Liver (tissue), 9 donors: Measurements from ENCODE around the gene ABTB2. TPM values are rescaled to one million over a fixed set of nuclear protein-coding genes. Genes with fewer than 3 reads are reported as not detected.

Source experiments
- DNase-seq: peaks from one replicate; pipeline ENCODE4 v3.0.0-alpha.2; 2017; ENCODE audit warnings: low spot score
- H3K27ac ChIP-seq, 2 donors: one replicate each; pipeline ENCODE4 v1.7.0; 2013; ENCODE audit warnings: inconsistent platforms in 2 of 2, low read length in 2 of 2, control low read depth in 1 of 2, low read depth in 1 of 2, mild to moderate bottlenecking in 1 of 2
- H3K27me3 ChIP-seq, 4 donors: one replicate each; pipeline versions ENCODE4 v1.6.1 to v1.7.0; 2013; ENCODE audit warnings: low read length in 3 of 4, inconsistent platforms in 1 of 4, mild to moderate bottlenecking in 1 of 4, moderate library complexity in 1 of 4; ENCODE audit not compliant: control insufficient read depth in 4 of 4, insufficient read depth in 4 of 4
- H3K36me3 ChIP-seq, 4 donors: one replicate each; pipeline versions ENCODE4 v1.6.1 to v1.7.0; 2013; ENCODE audit warnings: low read length in 3 of 4, mild to moderate bottlenecking in 3 of 4, low read depth in 1 of 4, moderate library complexity in 1 of 4; ENCODE audit not compliant: control insufficient read depth in 4 of 4, insufficient read depth in 3 of 4
- H3K4me1 ChIP-seq, 4 donors: one replicate each; pipeline versions ENCODE4 v1.6.1 to v1.7.0; 2013; ENCODE audit warnings: low read length in 3 of 4, mild to moderate bottlenecking in 3 of 4, moderate library complexity in 1 of 4; ENCODE audit not compliant: control insufficient read depth in 4 of 4, insufficient read depth in 4 of 4
- H3K4me3 ChIP-seq, 3 donors: one replicate each; pipeline versions ENCODE4 v1.6.1 to v1.7.0; 2013; ENCODE audit warnings: low read length in 3 of 3, control low read depth in 1 of 3, low read depth in 1 of 3, mild to moderate bottlenecking in 1 of 3
- H3K9ac ChIP-seq, 2 donors: one replicate each; pipeline ENCODE4 v1.7.0; 2013; ENCODE audit warnings: low read length in 2 of 2, mild to moderate bottlenecking in 2 of 2, moderate library complexity in 2 of 2, control low read depth in 1 of 2, low read depth in 1 of 2
- H3K9me3 ChIP-seq, 4 donors: one replicate each; pipeline versions ENCODE4 v1.6.1 to v1.7.0; 2013; ENCODE audit warnings: low read length in 3 of 4; ENCODE audit not compliant: control insufficient read depth in 4 of 4
- ATF3 ChIP-seq: IDR thresholded peaks from 2 replicates; pipeline ENCODE4 v1.6.1; 2016; ENCODE audit warnings: antibody characterized with exemption
- CTCF ChIP-seq: fragments of 150-350 bp; IDR thresholded peaks from 2 replicates; pipeline ENCODE4 v1.5.1; 2017; ENCODE audit warnings: improper control_type of control experiment, low read depth, low read length; ENCODE audit not compliant: missing input control
- EGR1 ChIP-seq, 2 donors: IDR thresholded peaks; 2 replicates each; pipeline ENCODE4 v1.6.1; 2016 to 2018; ENCODE audit warnings: antibody characterized with exemption in 2 of 2, low read depth in 2 of 2
- FOXA1 ChIP-seq: IDR thresholded peaks from 2 replicates; pipeline ENCODE4 v1.6.1; 2016; ENCODE audit warnings: antibody characterized with exemption
- FOXA2 ChIP-seq: IDR thresholded peaks from 2 replicates; pipeline ENCODE4 v1.6.1; 2016; ENCODE audit warnings: antibody characterized with exemption
- GABPA ChIP-seq, 2 donors: IDR thresholded peaks in 1 of 2; conservative IDR thresholded peaks in 1 of 2; 2 replicates each; pipeline ENCODE4 v1.6.1; 2016; ENCODE audit warnings: antibody characterized with exemption in 2 of 2, mild to moderate bottlenecking in 1 of 2, moderate library complexity in 1 of 2
- HNF4A ChIP-seq, 2 donors: conservative IDR thresholded peaks; 2 replicates each; pipeline ENCODE4 v1.6.1; 2016; ENCODE audit warnings: antibody characterized with exemption in 2 of 2, mild to moderate bottlenecking in 2 of 2
- HNF4G ChIP-seq: IDR thresholded peaks from 2 replicates; pipeline ENCODE4 v1.6.1; 2016; ENCODE audit warnings: antibody characterized with exemption
- JUND ChIP-seq, 2 donors: IDR thresholded peaks; 2 replicates each; pipeline ENCODE4 v1.6.1; 2016; ENCODE audit warnings: antibody characterized with exemption in 2 of 2
- MAX ChIP-seq: IDR thresholded peaks from 2 replicates; pipeline ENCODE4 v1.6.1; 2016; ENCODE audit warnings: antibody characterized with exemption
- NR2F2 ChIP-seq: IDR thresholded peaks from 2 replicates; pipeline ENCODE4 v1.6.1; 2016; ENCODE audit warnings: antibody characterized with exemption
- RAD21 ChIP-seq, 2 donors: IDR thresholded peaks; 2 replicates each; pipeline ENCODE4 v1.6.1; 2016; ENCODE audit warnings: antibody characterized with exemption in 2 of 2, mild to moderate bottlenecking in 2 of 2
- REST ChIP-seq: IDR thresholded peaks from 2 replicates; pipeline ENCODE4 v1.6.1; 2016; ENCODE audit warnings: antibody characterized with exemption, mild to moderate bottlenecking
- RXRA ChIP-seq, 2 donors: IDR thresholded peaks; 2 replicates each; pipeline ENCODE4 v1.6.1; 2017 to 2018; ENCODE audit warnings: antibody characterized with exemption in 2 of 2, mild to moderate bottlenecking in 1 of 2
- SP1 ChIP-seq: IDR thresholded peaks from 2 replicates; pipeline ENCODE4 v1.6.1; 2018; ENCODE audit warnings: antibody characterized with exemption, mild to moderate bottlenecking
- TAF1 ChIP-seq: conservative IDR thresholded peaks from 2 replicates; pipeline ENCODE4 v1.6.1; 2016; ENCODE audit warnings: antibody characterized with exemption, mild to moderate bottlenecking
- YY1 ChIP-seq: IDR thresholded peaks from 2 replicates; pipeline ENCODE4 v1.6.1; 2016; ENCODE audit warnings: antibody characterized with exemption, mild to moderate bottlenecking
- ZBTB33 ChIP-seq: IDR thresholded peaks from 2 replicates; pipeline ENCODE4 v1.6.1; 2016; ENCODE audit warnings: antibody characterized with exemption
- WGBS: extraction: QIAGEN DNeasy Blood & Tissue Kit; methylation state at CpG from one replicate; pipeline ENCODE4 v1.1.7; 2013; 5-methylcytosine and 5-hydroxymethylcytosine counted together
- polyA plus RNA-seq, 2 donors: library from polyadenylated mRNA; stranded (reverse) in 1 of 2; unstranded in 1 of 2; fragments of 200-250 nt in 1 of 2; fragments of >200 nt in 1 of 2; fragmentation: Nextera tagmentation in 1 of 2; extraction: Ambion mirVana in 1 of 2; gene quantifications; one replicate each; pipeline versions ENCODE4 v1.2.1 to v1.2.3, GENCODE V29; 2013 to 2015
- total RNA-seq, 2 donors: library from RNA; depleted of rRNA; stranded (reverse); fragments of >200 nt; gene quantifications; one replicate each; pipeline ENCODE4 v1.2.3, GENCODE V29; 2014
- donor health status: healthy.
- donor health status: healthy.
- donor health status: healthy.
- donor health status: healthy.
- donor health status: healthy.

Gene ABTB2
- total and polyA plus RNA-seq, 4 donors, result 2.4 to 8.9 (median 6.1) TPM

GRCh38 chr11:34381775-34382174, 24.0 kb upstream of the ABTB2 start:
- peaks cover 0 to 6% (median 4%) of the 10 kb centered on the region in 4 donors for H3K9me3 ChIP-seq
- 99% methylated on average over 1 of the region's 1 CpG for WGBS
- TF ChIP-seq RXRA (IDR thresholded peaks at IDR 0.05) (no peak), TAF1 (no peak), NR2F2 (no peak), REST (no peak), RAD21 (IDR thresholded peaks at IDR 0.05) (no peak), FOXA2 (no peak), ATF3 (no peak), ZBTB33 (no peak), HNF4G (no peak), YY1 (no peak), EGR1 (IDR thresholded peaks at IDR 0.05; ENCODE audit: low read depth in 2 of 2) (no peak), HNF4A (conservative IDR thresholded peaks at IDR 0.05) (no peak), JUND (IDR thresholded peaks at IDR 0.05) (no peak), MAX (no peak), FOXA1 (no peak), CTCF (no peak), SP1 (no peak), GABPA (IDR thresholded peaks at IDR 0.05 in 1 of 2, conservative IDR thresholded peaks at IDR 0.05 in 1 of 2) (no peak)
- DNase-seq, result no peak
- no peaks in the 10 kb centered on the region for H3K36me3 ChIP-seq
- H3K27ac ChIP-seq, result no peak overlapping the region
- H3K9ac ChIP-seq, result no peak overlapping the region
- peaks cover 2 to 14% (median 6%) of the 10 kb centered on the region in 4 donors for H3K4me1 ChIP-seq
- H3K4me3 ChIP-seq, result no peak overlapping the region
- no peaks in the 10 kb centered on the region for H3K27me3 ChIP-seq
